ENCODE data around the gene ZHX3. TPM values are rescaled to one million over a fixed set of nuclear protein-coding genes. Genes with fewer than 3 reads are reported as not detected.

ZHX3 gene
- total and polyA plus RNA-seq, 7 donors, result 3.6 to 69.0 (median 39.2) TPM

DNA sequence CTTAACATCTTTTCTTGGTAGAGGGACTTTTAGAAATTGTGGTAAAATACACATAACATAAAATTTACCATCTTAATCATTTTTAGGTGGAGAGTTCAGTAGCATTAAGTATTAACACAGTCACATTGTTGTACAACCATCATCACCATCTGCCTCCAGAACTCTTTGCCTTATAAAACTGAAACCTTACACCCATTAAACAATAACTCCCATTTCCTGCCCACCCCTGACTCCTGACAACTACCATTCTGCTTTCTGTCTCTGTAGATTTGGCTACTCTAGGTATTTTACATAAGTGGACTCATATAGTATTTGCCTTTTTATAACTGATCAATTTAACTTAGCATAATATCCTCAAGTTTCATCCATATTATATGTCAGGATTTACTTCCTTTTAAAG is 88.7 kb downstream of the ZHX3 start:
- Histone ChIP-seq H3K27me3 (no peaks in the 10 kb centered on the region), H3K36me3 (no peaks in the 10 kb centered on the region), H3K9me3 (no peaks in the 10 kb centered on the region), H3K4me1 (peaks cover 0 to 32% (median 28%) of the 10 kb centered on the region in 4 donors), H3K27ac (no peak overlapping the region), H3K4me3 (no peak overlapping the region)
- TF ChIP-seq POLR2AphosphoS5 (IDR thresholded peaks at IDR 0.05), result no peak
- no peak for DNase-seq
- intact Hi-C loops (cut with DNase I), result no loop called here

DNA sequence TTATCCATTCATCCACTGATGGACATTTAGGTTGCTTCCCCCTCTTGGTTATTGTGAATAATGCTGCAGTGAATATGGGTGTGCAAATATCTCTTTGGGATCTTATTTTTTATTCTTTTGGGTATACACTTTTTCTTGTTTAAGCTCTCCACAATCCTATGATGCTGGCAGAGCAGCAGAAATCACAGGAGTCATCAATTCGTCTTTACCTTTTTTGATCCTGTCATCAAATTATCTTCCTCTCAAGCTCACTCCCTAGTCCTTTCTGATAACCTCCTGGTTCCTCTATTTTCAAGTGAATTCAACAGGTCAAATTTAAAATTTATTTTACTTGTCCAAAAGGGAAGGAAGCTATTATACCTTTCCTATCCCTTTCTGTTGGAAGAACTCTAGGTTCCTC is 91.1 kb downstream of the ZHX3 start:
- H3K9me3 ChIP-seq, result no peaks in the 10 kb centered on the region
- H3K4me1 ChIP-seq, result peaks cover 0 to 29% (median 26%) of the 10 kb centered on the region in 4 donors
- no peak overlapping the region for H3K27ac ChIP-seq
- no peak for TF ChIP-seq POLR2AphosphoS5 (IDR thresholded peaks at IDR 0.05)
- no peak for TF ChIP-seq POLR2A (IDR thresholded peaks at IDR 0.05)
- TF ChIP-seq, protein P1, sequence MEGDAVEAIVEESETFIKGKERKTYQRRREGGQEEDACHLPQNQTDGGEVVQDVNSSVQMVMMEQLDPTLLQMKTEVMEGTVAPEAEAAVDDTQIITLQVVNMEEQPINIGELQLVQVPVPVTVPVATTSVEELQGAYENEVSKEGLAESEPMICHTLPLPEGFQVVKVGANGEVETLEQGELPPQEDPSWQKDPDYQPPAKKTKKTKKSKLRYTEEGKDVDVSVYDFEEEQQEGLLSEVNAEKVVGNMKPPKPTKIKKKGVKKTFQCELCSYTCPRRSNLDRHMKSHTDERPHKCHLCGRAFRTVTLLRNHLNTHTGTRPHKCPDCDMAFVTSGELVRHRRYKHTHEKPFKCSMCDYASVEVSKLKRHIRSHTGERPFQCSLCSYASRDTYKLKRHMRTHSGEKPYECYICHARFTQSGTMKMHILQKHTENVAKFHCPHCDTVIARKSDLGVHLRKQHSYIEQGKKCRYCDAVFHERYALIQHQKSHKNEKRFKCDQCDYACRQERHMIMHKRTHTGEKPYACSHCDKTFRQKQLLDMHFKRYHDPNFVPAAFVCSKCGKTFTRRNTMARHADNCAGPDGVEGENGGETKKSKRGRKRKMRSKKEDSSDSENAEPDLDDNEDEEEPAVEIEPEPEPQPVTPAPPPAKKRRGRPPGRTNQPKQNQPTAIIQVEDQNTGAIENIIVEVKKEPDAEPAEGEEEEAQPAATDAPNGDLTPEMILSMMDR (IDR thresholded peaks at IDR 0.05), result no peak
- no peak for TF ChIP-seq EP300 (IDR thresholded peaks at IDR 0.05)
- H3K27me3 ChIP-seq, result no peaks in the 10 kb centered on the region
- DNase-seq, result no peak
- 87 to 98% methylated on average over 1 of the region's 1 CpG for WGBS, 2 donors
- H3K4me3 ChIP-seq, result no peak overlapping the region
- H3K36me3 ChIP-seq, result no peaks in the 10 kb centered on the region
- intact Hi-C loops (cut with DNase I), result no loop called here

DNA sequence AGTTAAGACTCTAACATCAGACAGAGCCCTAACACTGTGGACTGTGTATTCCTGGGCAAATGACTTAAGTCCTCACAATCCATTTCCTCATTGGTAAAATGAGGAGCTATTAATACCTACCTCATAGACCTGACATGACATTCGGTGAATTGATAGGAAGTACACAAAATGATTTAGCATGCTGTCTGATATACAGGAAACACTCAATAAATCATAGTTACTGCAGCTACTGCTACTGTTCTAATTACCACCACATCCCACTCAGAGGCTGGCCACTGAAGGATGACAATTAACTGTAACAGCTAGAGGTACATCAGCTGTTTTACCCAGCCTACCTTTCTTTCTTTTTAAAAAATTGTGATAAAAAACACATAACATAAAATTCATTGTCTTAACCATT is 92.4 kb downstream of the ZHX3 start:
- Histone ChIP-seq H3K9me3 (no peaks in the 10 kb centered on the region), H3K4me3 (no peak overlapping the region), H3K4me1 (peaks cover 0 to 28% (median 25%) of the 10 kb centered on the region in 4 donors), H3K36me3 (no peaks in the 10 kb centered on the region), H3K27me3 (no peaks in the 10 kb centered on the region), H3K27ac (no peak overlapping the region)
- no peak for DNase-seq
- 57 to 85% methylated on average over 1 of the region's 1 CpG for WGBS, 2 donors
- intact Hi-C loops (cut with DNase I), result no loop called here
- no peak for TF ChIP-seq POLR2AphosphoS5 (IDR thresholded peaks at IDR 0.05)
- TF ChIP-seq EP300 (IDR thresholded peaks at IDR 0.05), result no peak
- TF ChIP-seq, protein P1 (IDR thresholded peaks at IDR 0.05), result no peak
- no peak for TF ChIP-seq POLR2A (IDR thresholded peaks at IDR 0.05)

DNA sequence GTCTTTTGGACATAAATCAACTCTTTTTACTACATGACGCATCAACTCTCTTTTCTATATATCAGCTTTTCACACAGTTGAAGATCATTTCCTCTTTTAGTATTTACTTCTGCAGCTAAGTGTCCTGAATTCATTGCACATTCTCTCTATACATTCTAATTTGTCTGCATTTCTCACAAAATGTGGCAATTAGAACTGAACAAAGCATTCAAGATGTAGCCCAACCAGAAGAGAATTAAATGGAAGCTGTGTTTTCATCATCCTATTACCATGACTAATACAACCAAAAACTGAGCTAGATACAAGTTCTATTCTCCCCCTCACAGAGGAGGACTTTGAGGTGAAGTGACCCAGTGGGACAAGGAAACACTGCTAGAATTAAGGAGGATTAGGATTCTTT is 93.2 kb downstream of the ZHX3 start:
- H3K9me3 ChIP-seq, result no peaks in the 10 kb centered on the region
- intact Hi-C loops (cut with DNase I), result no loop called here
- H3K4me3 ChIP-seq, result no peak overlapping the region
- TF ChIP-seq, protein P1 (IDR thresholded peaks at IDR 0.05), result no peak
- TF ChIP-seq POLR2A (IDR thresholded peaks at IDR 0.05) (no peak), POLR2AphosphoS5 (IDR thresholded peaks at IDR 0.05) (no peak), EP300 (IDR thresholded peaks at IDR 0.05) (no peak)
- H3K27me3 ChIP-seq, result no peaks in the 10 kb centered on the region
- H3K36me3 ChIP-seq, result no peaks in the 10 kb centered on the region
- no peak for DNase-seq
- no peak overlapping the region for H3K27ac ChIP-seq
- 84 to 92% methylated on average over 1 of the region's 1 CpG for whole genome bisulfite sequencing, 2 donors
- peaks cover 0 to 26% (median 24%) of the 10 kb centered on the region in 4 donors for H3K4me1 ChIP-seq

DNA sequence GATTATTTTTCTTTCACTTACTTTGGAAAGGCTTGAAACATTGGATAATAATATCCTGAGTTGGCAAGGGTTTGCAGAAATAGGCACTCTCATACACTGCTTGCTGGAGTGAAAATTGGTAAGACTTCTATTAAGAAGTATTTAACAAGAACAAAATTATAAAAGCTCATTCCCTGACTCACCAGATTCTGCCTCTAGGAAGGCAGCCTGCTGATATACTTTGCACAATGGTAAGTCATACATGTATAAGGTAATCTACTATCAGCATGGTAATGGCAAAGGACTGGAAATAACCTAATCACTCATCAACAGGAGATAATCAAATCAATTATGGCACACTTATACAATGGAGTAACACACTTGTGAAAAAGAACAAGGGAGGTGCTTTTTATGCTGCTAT is 94.4 kb downstream of the ZHX3 start:
- no peaks in the 10 kb centered on the region for H3K9me3 ChIP-seq
- intact Hi-C loops (cut with DNase I), result no loop called here
- H3K4me3 ChIP-seq, result no peak overlapping the region
- no peaks in the 10 kb centered on the region for H3K27me3 ChIP-seq
- no peaks in the 10 kb centered on the region for H3K36me3 ChIP-seq
- TF ChIP-seq POLR2A (IDR thresholded peaks at IDR 0.05) (no peak), EP300 (IDR thresholded peaks at IDR 0.05) (no peak), POLR2AphosphoS5 (IDR thresholded peaks at IDR 0.05) (no peak)
- TF ChIP-seq, protein P1 (IDR thresholded peaks at IDR 0.05), result no peak
- DNase-seq, result no peak
- H3K4me1 ChIP-seq, result peaks cover 0 to 26% (median 22%) of the 10 kb centered on the region in 4 donors
- H3K27ac ChIP-seq, result peak overlapping the region in 3 of 4 donors; percentile 58 to 75 (median 68)
